Transverse colon (tissue), 4 donors: Measurements from ENCODE around the gene NCKAP5L. TPM values are rescaled to one million over a fixed set of nuclear protein-coding genes. Genes with fewer than 3 reads are reported as not detected.

Source experiments
- DNase-seq: peaks from one replicate; pipeline ENCODE4 v3.0.0-alpha.2; 2019
- H3K27ac ChIP-seq, 4 donors: fragments of 200-600 bp; sonication (generic); 2 replicates each; pipeline ENCODE4 v1.5.1; 2016 to 2018; ENCODE audit warnings: inconsistent platforms in 4 of 4
- H3K27me3 ChIP-seq: fragments of 200-600 bp; sonication (generic); 2 replicates; pipeline ENCODE4 v1.5.1; 2017; ENCODE audit warnings: inconsistent platforms
- H3K36me3 ChIP-seq, 4 donors: fragments of 200-600 bp; sonication (generic); 2 replicates each; pipeline ENCODE4 v1.5.1; 2017 to 2019; ENCODE audit warnings: inconsistent platforms in 4 of 4
- H3K4me1 ChIP-seq, 4 donors: fragments of 200-600 bp; sonication (generic); 2 replicates each; pipeline ENCODE4 v1.5.1; 2017 to 2020; ENCODE audit warnings: inconsistent platforms in 4 of 4
- H3K4me3 ChIP-seq, 4 donors: fragments of 200-600 bp; sonication (generic); 1 replicate in 1 of 4; 2 replicates in 3 of 4; pipeline versions ENCODE4 v1.5.1 to v1.6.1; 2017 to 2019; ENCODE audit warnings: inconsistent platforms in 4 of 4
- H3K9me3 ChIP-seq, 2 donors: fragments of 200-600 bp; sonication (generic); 2 replicates each; pipeline ENCODE4 v1.5.1; 2017 to 2019; ENCODE audit warnings: inconsistent platforms in 2 of 2
- CTCF ChIP-seq, 5 experiments: fragments of 200-600 bp in 3 of 5; fragments of 450-650 bp in 2 of 5; sonication (generic) in 3 of 5; IDR thresholded peaks; 1 replicate in 2 of 5; 2 replicates in 3 of 5; pipeline ENCODE4 v1.5.1; 2016 to 2017; ENCODE audit warnings: antibody characterized with exemption in 5 of 5, inconsistent platforms in 3 of 5, mild to moderate bottlenecking in 2 of 5, moderate library complexity in 1 of 5
- EP300 ChIP-seq: sonication (generic); formaldehyde crosslinking; IDR thresholded peaks from one replicate; pipeline ENCODE4 v1.6.1; 2017; ENCODE audit warnings: antibody characterized with exemption, low read depth
- POLR2A ChIP-seq: fragments of 450-650 bp; IDR thresholded peaks from one replicate; pipeline ENCODE4 v1.6.1; 2016; ENCODE audit warnings: antibody characterized with exemption, mild to moderate bottlenecking, moderate library complexity
- POLR2AphosphoS5 ChIP-seq, 3 donors: sonication (generic); formaldehyde crosslinking; IDR thresholded peaks; one replicate each; pipeline ENCODE4 v1.6.1; 2016; ENCODE audit warnings: antibody characterized with exemption in 3 of 3
- WGBS, 2 donors: methylation state at CpG; one replicate each; pipeline ENCODE4 v1.1.5; 2018; ENCODE audit warnings: low coverage in 1 of 2; 5-methylcytosine and 5-hydroxymethylcytosine counted together
- in situ Hi-C, 4 donors: fragments of 200-750 bp; cut with MboI; loops; one replicate each; pipeline versions ENCODE4 v1.15.0 to v1.15.1; 2017; ENCODE audit warnings: low sequenced_read_pairs in 3 of 4, low pct_ligation_motif_present in 1 of 4, low pct_unique_long_range_greater_than_20kb in 1 of 4
- intact Hi-C: fragments of 100-400 bp; cut with DNase I; formaldehyde crosslinking; loops from one replicate; pipeline ENCODE4 v1.15.1; 2023; ENCODE audit warnings: low total_unique reads
- total RNA-seq, 4 donors: library from RNA; depleted of rRNA; stranded (reverse); fragments of >200 nt; gene quantifications; one replicate each; pipeline ENCODE4 v1.1.0, GENCODE V29; 2016

The NCKAP5L gene
- total RNA-seq, 4 donors from 2014 or later, result 3.4 to 5.1 (median 4.2) TPM

- intact Hi-C loops (no loop called here), in situ Hi-C loops (no loop called here)
- H3K27ac ChIP-seq, result no peak overlapping the region
- no peak overlapping the region for H3K4me3 ChIP-seq
- no peaks in the 10 kb centered on the region for H3K27me3 ChIP-seq
- peaks cover 0 to 7% (median 0%) of the 10 kb centered on the region in 4 donors for H3K4me1 ChIP-seq
- WGBS, 2 donors, result 67 to 92% methylated on average over 2 to 12 of the region's 12 CpGs
- no peaks in the 10 kb centered on the region for H3K9me3 ChIP-seq
- no peak for DNase-seq
- TF ChIP-seq EP300 (no peak), POLR2A (no peak), CTCF (IDR thresholded peaks at IDR 0.05) (no peak), POLR2AphosphoS5 (IDR thresholded peaks at IDR 0.05) (no peak)
- no peaks in the 10 kb centered on the region for H3K36me3 ChIP-seq
Measured at GRCh38 chr12:49803693-49804450, 24.3 kb downstream of the NCKAP5L start.

GRCh38 chr12:49801141-49802063 is 26.8 kb downstream of the NCKAP5L start:
- no peak for DNase-seq
- WGBS, 2 donors, result 86 to 95% methylated on average over 7 to 17 of the region's 17 CpGs
- TF ChIP-seq EP300, result no peak
- no peak for TF ChIP-seq POLR2A
- TF ChIP-seq POLR2AphosphoS5 (IDR thresholded peaks at IDR 0.05), result no peak
- no peak for TF ChIP-seq CTCF (IDR thresholded peaks at IDR 0.05)
- in situ Hi-C loops, result no loop called here
- intact Hi-C loops, result no loop called here
- no peak overlapping the region for H3K27ac ChIP-seq
- peaks cover 0 to 4% (median 0%) of the 10 kb centered on the region in 4 donors for H3K36me3 ChIP-seq
- no peaks in the 10 kb centered on the region for H3K9me3 ChIP-seq
- H3K4me3 ChIP-seq, result no peak overlapping the region
- no peaks in the 10 kb centered on the region for H3K27me3 ChIP-seq
- no peaks in the 10 kb centered on the region for H3K4me1 ChIP-seq

- Histone ChIP-seq H3K9me3 (no peaks in the 10 kb centered on the region), H3K4me3 (no peak overlapping the region), H3K36me3 (peaks cover 0 to 4% (median 0%) of the 10 kb centered on the region in 4 donors), H3K27me3 (no peaks in the 10 kb centered on the region), H3K27ac (no peak overlapping the region), H3K4me1 (no peaks in the 10 kb centered on the region)
- TF ChIP-seq POLR2AphosphoS5 (IDR thresholded peaks at IDR 0.05), result no peak
- no peak for TF ChIP-seq EP300
- TF ChIP-seq POLR2A, result no peak
- no peak for TF ChIP-seq CTCF (IDR thresholded peaks at IDR 0.05)
- WGBS, 2 donors, result 88 to 93% methylated on average over 2 to 11 of the region's 11 CpGs
- no peak for DNase-seq
- in situ Hi-C loops, result no loop called here
- intact Hi-C loops, result no loop called here
Measured at GRCh38 chr12:49800421-49801140, 27.6 kb downstream of the NCKAP5L start.

GRCh38 chr12:49798934-49799333 is 29.3 kb downstream of the NCKAP5L start:
- H3K4me3 ChIP-seq, result no peak overlapping the region
- 84 to 100% methylated on average over 1 to 2 of the region's 2 CpGs for WGBS, 2 donors
- H3K27ac ChIP-seq, result no peak overlapping the region
- no peak for DNase-seq
- H3K27me3 ChIP-seq, result no peaks in the 10 kb centered on the region
- no peaks in the 10 kb centered on the region for H3K4me1 ChIP-seq
- intact Hi-C loops, result no loop called here
- in situ Hi-C loops, result no loop called here
- TF ChIP-seq POLR2AphosphoS5 (IDR thresholded peaks at IDR 0.05) (no peak), CTCF (IDR thresholded peaks at IDR 0.05) (no peak), POLR2A (no peak), EP300 (no peak)
- H3K9me3 ChIP-seq, result no peaks in the 10 kb centered on the region
- H3K36me3 ChIP-seq, result peaks cover 0 to 4% (median 0%) of the 10 kb centered on the region in 4 donors
